A673 (cell line): Measurements from ENCODE around the gene RNU6-8.

Experiments
- CTCF ChIP-seq: fragments of 300-800, 200-600 bp; sonication (generic); conservative IDR thresholded peaks from 2 replicates; pipeline ENCODE4 v1.5.1; 2017; ENCODE audit warnings: low read depth, mild to moderate bottlenecking, antibody characterized with exemption, low read length, moderate library complexity, mixed read lengths
- EZH2 ChIP-seq: fragments of 200-600 bp; sonication (generic); IDR thresholded peaks from 2 replicates; pipeline ENCODE4 v1.6.1; 2017; ENCODE audit warnings: borderline replicate concordance, low read depth, mild to moderate bottlenecking, mixed read lengths, antibody characterized with exemption, low read length; ENCODE audit not compliant: poor library complexity, severe bottlenecking

GRCh38 chr14:32202998-32203882 is at the start of gene RNU6-8:
- TF ChIP-seq CTCF: no peak
- TF ChIP-seq EZH2: no peak
